Liver (tissue), 9 donors: ENCODE results near the gene DNTT. TPM values are rescaled to one million over a fixed set of nuclear protein-coding genes. Genes with fewer than 3 reads are reported as not detected.

Source experiments
- DNase-seq: peaks from one replicate; pipeline ENCODE4 v3.0.0-alpha.2; 2017; ENCODE audit warnings: low spot score
- H3K27ac ChIP-seq, 2 donors: one replicate each; pipeline ENCODE4 v1.7.0; 2013; ENCODE audit warnings: inconsistent platforms in 2 of 2, low read length in 2 of 2, control low read depth in 1 of 2, low read depth in 1 of 2, mild to moderate bottlenecking in 1 of 2
- H3K27me3 ChIP-seq, 4 donors: one replicate each; pipeline versions ENCODE4 v1.6.1 to v1.7.0; 2013; ENCODE audit warnings: low read length in 3 of 4, inconsistent platforms in 1 of 4, mild to moderate bottlenecking in 1 of 4, moderate library complexity in 1 of 4; ENCODE audit not compliant: control insufficient read depth in 4 of 4, insufficient read depth in 4 of 4
- H3K36me3 ChIP-seq, 4 donors: one replicate each; pipeline versions ENCODE4 v1.6.1 to v1.7.0; 2013; ENCODE audit warnings: low read length in 3 of 4, mild to moderate bottlenecking in 3 of 4, low read depth in 1 of 4, moderate library complexity in 1 of 4; ENCODE audit not compliant: control insufficient read depth in 4 of 4, insufficient read depth in 3 of 4
- H3K4me1 ChIP-seq, 4 donors: one replicate each; pipeline versions ENCODE4 v1.6.1 to v1.7.0; 2013; ENCODE audit warnings: low read length in 3 of 4, mild to moderate bottlenecking in 3 of 4, moderate library complexity in 1 of 4; ENCODE audit not compliant: control insufficient read depth in 4 of 4, insufficient read depth in 4 of 4
- H3K4me3 ChIP-seq, 3 donors: one replicate each; pipeline versions ENCODE4 v1.6.1 to v1.7.0; 2013; ENCODE audit warnings: low read length in 3 of 3, control low read depth in 1 of 3, low read depth in 1 of 3, mild to moderate bottlenecking in 1 of 3
- H3K9ac ChIP-seq, 2 donors: one replicate each; pipeline ENCODE4 v1.7.0; 2013; ENCODE audit warnings: low read length in 2 of 2, mild to moderate bottlenecking in 2 of 2, moderate library complexity in 2 of 2, control low read depth in 1 of 2, low read depth in 1 of 2
- H3K9me3 ChIP-seq, 4 donors: one replicate each; pipeline versions ENCODE4 v1.6.1 to v1.7.0; 2013; ENCODE audit warnings: low read length in 3 of 4; ENCODE audit not compliant: control insufficient read depth in 4 of 4
- ATF3 ChIP-seq: IDR thresholded peaks from 2 replicates; pipeline ENCODE4 v1.6.1; 2016; ENCODE audit warnings: antibody characterized with exemption
- CTCF ChIP-seq: fragments of 150-350 bp; IDR thresholded peaks from 2 replicates; pipeline ENCODE4 v1.5.1; 2017; ENCODE audit warnings: improper control_type of control experiment, low read depth, low read length; ENCODE audit not compliant: missing input control
- EGR1 ChIP-seq, 2 donors: IDR thresholded peaks; 2 replicates each; pipeline ENCODE4 v1.6.1; 2016 to 2018; ENCODE audit warnings: antibody characterized with exemption in 2 of 2, low read depth in 2 of 2
- FOXA1 ChIP-seq: IDR thresholded peaks from 2 replicates; pipeline ENCODE4 v1.6.1; 2016; ENCODE audit warnings: antibody characterized with exemption
- FOXA2 ChIP-seq: IDR thresholded peaks from 2 replicates; pipeline ENCODE4 v1.6.1; 2016; ENCODE audit warnings: antibody characterized with exemption
- GABPA ChIP-seq, 2 donors: IDR thresholded peaks in 1 of 2; conservative IDR thresholded peaks in 1 of 2; 2 replicates each; pipeline ENCODE4 v1.6.1; 2016; ENCODE audit warnings: antibody characterized with exemption in 2 of 2, mild to moderate bottlenecking in 1 of 2, moderate library complexity in 1 of 2
- HNF4A ChIP-seq, 2 donors: conservative IDR thresholded peaks; 2 replicates each; pipeline ENCODE4 v1.6.1; 2016; ENCODE audit warnings: antibody characterized with exemption in 2 of 2, mild to moderate bottlenecking in 2 of 2
- HNF4G ChIP-seq: IDR thresholded peaks from 2 replicates; pipeline ENCODE4 v1.6.1; 2016; ENCODE audit warnings: antibody characterized with exemption
- JUND ChIP-seq, 2 donors: IDR thresholded peaks; 2 replicates each; pipeline ENCODE4 v1.6.1; 2016; ENCODE audit warnings: antibody characterized with exemption in 2 of 2
- MAX ChIP-seq: IDR thresholded peaks from 2 replicates; pipeline ENCODE4 v1.6.1; 2016; ENCODE audit warnings: antibody characterized with exemption
- NR2F2 ChIP-seq: IDR thresholded peaks from 2 replicates; pipeline ENCODE4 v1.6.1; 2016; ENCODE audit warnings: antibody characterized with exemption
- RAD21 ChIP-seq, 2 donors: IDR thresholded peaks; 2 replicates each; pipeline ENCODE4 v1.6.1; 2016; ENCODE audit warnings: antibody characterized with exemption in 2 of 2, mild to moderate bottlenecking in 2 of 2
- RXRA ChIP-seq, 2 donors: IDR thresholded peaks; 2 replicates each; pipeline ENCODE4 v1.6.1; 2017 to 2018; ENCODE audit warnings: antibody characterized with exemption in 2 of 2, mild to moderate bottlenecking in 1 of 2
- SP1 ChIP-seq: IDR thresholded peaks from 2 replicates; pipeline ENCODE4 v1.6.1; 2018; ENCODE audit warnings: antibody characterized with exemption, mild to moderate bottlenecking
- TAF1 ChIP-seq: conservative IDR thresholded peaks from 2 replicates; pipeline ENCODE4 v1.6.1; 2016; ENCODE audit warnings: antibody characterized with exemption, mild to moderate bottlenecking
- YY1 ChIP-seq: IDR thresholded peaks from 2 replicates; pipeline ENCODE4 v1.6.1; 2016; ENCODE audit warnings: antibody characterized with exemption, mild to moderate bottlenecking
- WGBS: extraction: QIAGEN DNeasy Blood & Tissue Kit; methylation state at CpG from one replicate; pipeline ENCODE4 v1.1.7; 2013; 5-methylcytosine and 5-hydroxymethylcytosine counted together
- polyA plus RNA-seq, 2 donors: library from polyadenylated mRNA; stranded (reverse) in 1 of 2; unstranded in 1 of 2; fragments of 200-250 nt in 1 of 2; fragments of >200 nt in 1 of 2; fragmentation: Nextera tagmentation in 1 of 2; extraction: Ambion mirVana in 1 of 2; gene quantifications; one replicate each; pipeline versions ENCODE4 v1.2.1 to v1.2.3, GENCODE V29; 2013 to 2015
- total RNA-seq, 2 donors: library from RNA; depleted of rRNA; stranded (reverse); fragments of >200 nt; gene quantifications; one replicate each; pipeline ENCODE4 v1.2.3, GENCODE V29; 2014
- TF ChIP-seq, protein P1 (sequence below): IDR thresholded peaks from 2 replicates; pipeline ENCODE4 v1.6.1; 2016; ENCODE audit warnings: antibody characterized with exemption, mild to moderate bottlenecking
- TF ChIP-seq, protein P2 (sequence below): IDR thresholded peaks from 2 replicates; pipeline ENCODE4 v1.6.1; 2016; ENCODE audit warnings: antibody characterized with exemption
- donor health status: healthy.
- donor health status: healthy.
- donor health status: healthy.
- donor health status: healthy.
- donor health status: healthy.

Gene DNTT
- total and polyA plus RNA-seq, 4 donors = 0.70 TPM; not detected in 3

GRCh38 chr10:96374004-96374403 lies 69.8 kb downstream of the DNTT start:
- DNase-seq = no peak
- no peak overlapping the region for H3K27ac ChIP-seq
- H3K4me3 ChIP-seq = no peak overlapping the region
- H3K4me1 ChIP-seq = peaks cover 0 to 10% (median 6%) of the 10 kb centered on the region in 4 donors
- 90% methylated on average over 5 of the region's 5 CpGs for WGBS
- H3K36me3 ChIP-seq = no peaks in the 10 kb centered on the region
- no peaks in the 10 kb centered on the region for H3K27me3 ChIP-seq
- H3K9ac ChIP-seq = no peak overlapping the region
- TF ChIP-seq, protein P1, sequence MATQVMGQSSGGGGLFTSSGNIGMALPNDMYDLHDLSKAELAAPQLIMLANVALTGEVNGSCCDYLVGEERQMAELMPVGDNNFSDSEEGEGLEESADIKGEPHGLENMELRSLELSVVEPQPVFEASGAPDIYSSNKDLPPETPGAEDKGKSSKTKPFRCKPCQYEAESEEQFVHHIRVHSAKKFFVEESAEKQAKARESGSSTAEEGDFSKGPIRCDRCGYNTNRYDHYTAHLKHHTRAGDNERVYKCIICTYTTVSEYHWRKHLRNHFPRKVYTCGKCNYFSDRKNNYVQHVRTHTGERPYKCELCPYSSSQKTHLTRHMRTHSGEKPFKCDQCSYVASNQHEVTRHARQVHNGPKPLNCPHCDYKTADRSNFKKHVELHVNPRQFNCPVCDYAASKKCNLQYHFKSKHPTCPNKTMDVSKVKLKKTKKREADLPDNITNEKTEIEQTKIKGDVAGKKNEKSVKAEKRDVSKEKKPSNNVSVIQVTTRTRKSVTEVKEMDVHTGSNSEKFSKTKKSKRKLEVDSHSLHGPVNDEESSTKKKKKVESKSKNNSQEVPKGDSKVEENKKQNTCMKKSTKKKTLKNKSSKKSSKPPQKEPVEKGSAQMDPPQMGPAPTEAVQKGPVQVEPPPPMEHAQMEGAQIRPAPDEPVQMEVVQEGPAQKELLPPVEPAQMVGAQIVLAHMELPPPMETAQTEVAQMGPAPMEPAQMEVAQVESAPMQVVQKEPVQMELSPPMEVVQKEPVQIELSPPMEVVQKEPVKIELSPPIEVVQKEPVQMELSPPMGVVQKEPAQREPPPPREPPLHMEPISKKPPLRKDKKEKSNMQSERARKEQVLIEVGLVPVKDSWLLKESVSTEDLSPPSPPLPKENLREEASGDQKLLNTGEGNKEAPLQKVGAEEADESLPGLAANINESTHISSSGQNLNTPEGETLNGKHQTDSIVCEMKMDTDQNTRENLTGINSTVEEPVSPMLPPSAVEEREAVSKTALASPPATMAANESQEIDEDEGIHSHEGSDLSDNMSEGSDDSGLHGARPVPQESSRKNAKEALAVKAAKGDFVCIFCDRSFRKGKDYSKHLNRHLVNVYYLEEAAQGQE = no peak
- TF ChIP-seq SP1 = no peak
- TF ChIP-seq FOXA1 = no peak
- TF ChIP-seq RXRA (IDR thresholded peaks at IDR 0.05) = no peak
- TF ChIP-seq HNF4A (conservative IDR thresholded peaks at IDR 0.05) = no peak
- no peak for TF ChIP-seq MAX
- no peak for TF ChIP-seq CTCF
- H3K9me3 ChIP-seq = no peaks in the 10 kb centered on the region

DNA sequence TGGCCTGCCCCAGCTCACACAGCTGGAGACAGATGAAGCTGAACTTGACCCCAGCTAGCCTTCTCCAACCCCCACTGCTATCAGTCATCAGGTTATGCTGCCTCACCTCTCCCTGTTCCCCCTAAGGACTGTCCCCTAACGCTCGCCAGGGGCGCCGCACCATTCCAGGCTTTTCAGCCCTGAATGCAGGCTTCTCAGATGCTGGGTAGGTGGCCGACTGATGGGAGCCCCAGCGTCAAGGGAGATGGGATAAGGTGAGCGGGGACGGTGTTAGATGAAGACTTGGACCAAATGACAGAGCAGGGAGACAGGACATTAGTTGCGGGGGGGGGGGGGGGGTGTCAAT lies 70.4 kb downstream of the DNTT start:
- no peak overlapping the region for H3K9ac ChIP-seq
- no peak for DNase-seq
- H3K4me3 ChIP-seq = peak overlapping the region in 1 of 3 donors; percentile 37
- H3K36me3 ChIP-seq = no peaks in the 10 kb centered on the region
- peaks cover 0 to 10% (median 6%) of the 10 kb centered on the region in 4 donors for H3K4me1 ChIP-seq
- WGBS = 22% methylated on average over 9 of the region's 9 CpGs
- no peaks in the 10 kb centered on the region for H3K9me3 ChIP-seq
- no peak overlapping the region for H3K27ac ChIP-seq
- no peaks in the 10 kb centered on the region for H3K27me3 ChIP-seq
- TF ChIP-seq MAX = no peak
- no peak for TF ChIP-seq HNF4G
- TF ChIP-seq YY1 = no peak
- TF ChIP-seq EGR1 (IDR thresholded peaks at IDR 0.05; ENCODE audit: low read depth in 2 of 2) = no peak
- TF ChIP-seq GABPA (IDR thresholded peaks at IDR 0.05 in 1 of 2, conservative IDR thresholded peaks at IDR 0.05 in 1 of 2) = no peak
- TF ChIP-seq, protein P1 = no peak
- TF ChIP-seq, protein P2, sequence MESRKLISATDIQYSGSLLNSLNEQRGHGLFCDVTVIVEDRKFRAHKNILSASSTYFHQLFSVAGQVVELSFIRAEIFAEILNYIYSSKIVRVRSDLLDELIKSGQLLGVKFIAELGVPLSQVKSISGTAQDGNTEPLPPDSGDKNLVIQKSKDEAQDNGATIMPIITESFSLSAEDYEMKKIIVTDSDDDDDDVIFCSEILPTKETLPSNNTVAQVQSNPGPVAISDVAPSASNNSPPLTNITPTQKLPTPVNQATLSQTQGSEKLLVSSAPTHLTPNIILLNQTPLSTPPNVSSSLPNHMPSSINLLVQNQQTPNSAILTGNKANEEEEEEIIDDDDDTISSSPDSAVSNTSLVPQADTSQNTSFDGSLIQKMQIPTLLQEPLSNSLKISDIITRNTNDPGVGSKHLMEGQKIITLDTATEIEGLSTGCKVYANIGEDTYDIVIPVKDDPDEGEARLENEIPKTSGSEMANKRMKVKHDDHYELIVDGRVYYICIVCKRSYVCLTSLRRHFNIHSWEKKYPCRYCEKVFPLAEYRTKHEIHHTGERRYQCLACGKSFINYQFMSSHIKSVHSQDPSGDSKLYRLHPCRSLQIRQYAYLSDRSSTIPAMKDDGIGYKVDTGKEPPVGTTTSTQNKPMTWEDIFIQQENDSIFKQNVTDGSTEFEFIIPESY = no peak
- no peak for TF ChIP-seq FOXA1
- no peak for TF ChIP-seq RAD21 (IDR thresholded peaks at IDR 0.05)
- TF ChIP-seq TAF1 = no peak
- TF ChIP-seq HNF4A (conservative IDR thresholded peaks at IDR 0.05) = no peak
- TF ChIP-seq ATF3 = no peak
- TF ChIP-seq SP1 = no peak
- TF ChIP-seq RXRA (IDR thresholded peaks at IDR 0.05) = no peak
- no peak for TF ChIP-seq CTCF
- no peak for TF ChIP-seq NR2F2
- no peak for TF ChIP-seq FOXA2
- TF ChIP-seq JUND (IDR thresholded peaks at IDR 0.05) = no peak
